Effector memory CD8-positive, alpha-beta T cell (primary cell): ENCODE measurements around the gene COQ8A.
"Not testable (repeated sequence)": the region's sequence is repeated elsewhere in the genome, so short reads cannot be mapped to it uniquely, and the experiment has no call there.

Experiments
- ATAC-seq: fragments of 150-1000 bp; cut with Tn5 transposase; replicated peaks from 2 replicates; pipeline ENCODE4 v1.10.0; 2021; ENCODE audit warnings: mild to moderate bottlenecking, moderate library complexity
- DNase-seq, 3 experiments: peaks; one replicate each; pipeline ENCODE4 v3.0.0; 2021
- H3K27ac Mint-ChIP-seq, 2 donors: one replicate each; pipeline ENCODE4 v1.8.0; 2022; ENCODE audit warnings: mild to moderate bottlenecking in 2 of 2, mixed read lengths in 2 of 2, moderate library complexity in 2 of 2
- H3K27me3 Mint-ChIP-seq, 2 donors: one replicate each; pipeline ENCODE4 v1.8.0; 2022; ENCODE audit warnings: mixed read lengths in 2 of 2
- H3K36me3 Mint-ChIP-seq: one replicate; pipeline ENCODE4 v1.8.0; 2022; ENCODE audit warnings: mild to moderate bottlenecking, moderate library complexity, mixed read lengths; ENCODE audit not compliant: insufficient read depth
- H3K4me1 Mint-ChIP-seq, 2 donors: one replicate each; pipeline ENCODE4 v1.8.0; 2022; ENCODE audit warnings: low read depth in 2 of 2, mixed read lengths in 2 of 2
- H3K4me3 Mint-ChIP-seq, 2 donors: one replicate each; pipeline ENCODE4 v1.8.0; 2022; ENCODE audit warnings: mild to moderate bottlenecking in 2 of 2, mixed read lengths in 2 of 2, moderate library complexity in 2 of 2
- H3K9me3 Mint-ChIP-seq, 2 donors: one replicate each; pipeline ENCODE4 v1.8.0; 2022; ENCODE audit warnings: mixed read lengths in 2 of 2

COQ8A gene

GRCh38 chr1:226950871-226951270 is 10.8 kb downstream of the COQ8A start:
- ATAC-seq: no peak
- Mint-ChIP-seq H3K27ac (no peak overlapping the region), H3K36me3 (no peaks in the 10 kb centered on the region), H3K4me3 (no peak overlapping the region), H3K9me3 (peaks cover 0 to 9% of the 10 kb centered on the region in 2 donors), H3K27me3 (no peaks in the 10 kb centered on the region), H3K4me1 (peaks cover 34 to 36% of the 10 kb centered on the region in 2 donors)
- DNase-seq: no peak

DNA sequence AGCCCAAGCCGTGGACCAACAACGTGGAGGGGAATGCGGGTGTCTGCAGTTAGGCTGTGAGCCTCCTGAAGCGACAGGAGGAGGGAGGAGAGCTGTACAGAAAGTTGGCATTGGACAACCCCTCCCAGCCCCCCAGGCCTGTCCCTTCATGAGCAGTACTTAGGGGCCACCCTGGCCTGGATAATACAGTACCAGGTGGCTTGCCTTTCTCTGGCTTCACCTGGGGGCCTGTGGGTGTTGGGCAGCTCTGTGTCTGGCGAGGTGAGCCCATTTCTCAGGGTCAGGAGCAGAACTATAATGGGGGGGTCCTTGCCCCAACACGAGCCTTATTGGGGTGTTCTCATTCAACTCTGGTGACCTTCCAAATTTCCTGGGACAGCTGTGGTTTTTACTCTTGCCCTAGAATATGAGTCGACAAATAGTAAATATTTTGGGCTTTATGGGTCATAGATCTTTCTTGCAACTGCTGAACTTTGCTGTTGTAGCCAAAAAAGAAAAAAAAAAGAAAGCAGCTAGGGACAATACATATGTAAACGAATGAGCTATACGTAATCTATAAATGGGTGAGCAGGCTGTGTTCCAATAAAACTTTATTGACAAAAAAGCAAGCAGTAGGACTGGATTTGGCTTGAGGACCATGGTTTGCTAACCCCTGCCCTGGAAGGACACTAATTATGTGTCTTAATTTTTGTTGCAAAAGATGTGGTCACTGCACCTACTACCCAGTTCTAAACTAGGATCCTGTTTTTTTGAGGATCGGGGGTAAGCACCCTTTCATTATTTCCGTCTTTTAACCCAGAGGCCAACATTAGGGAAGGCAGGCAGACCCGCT is 11.4 kb downstream of the COQ8A start:
- H3K4me1 Mint-ChIP-seq: peaks cover 28 to 32% of the 10 kb centered on the region in 2 donors
- H3K9me3 Mint-ChIP-seq: peaks cover 0 to 12% of the 10 kb centered on the region in 2 donors
- H3K4me3 Mint-ChIP-seq: no peak overlapping the region
- DNase-seq (no peak), ATAC-seq (no peak)
- H3K27ac Mint-ChIP-seq: no peak overlapping the region
- H3K36me3 Mint-ChIP-seq: no peaks in the 10 kb centered on the region
- no peaks in the 10 kb centered on the region for H3K27me3 Mint-ChIP-seq

DNA sequence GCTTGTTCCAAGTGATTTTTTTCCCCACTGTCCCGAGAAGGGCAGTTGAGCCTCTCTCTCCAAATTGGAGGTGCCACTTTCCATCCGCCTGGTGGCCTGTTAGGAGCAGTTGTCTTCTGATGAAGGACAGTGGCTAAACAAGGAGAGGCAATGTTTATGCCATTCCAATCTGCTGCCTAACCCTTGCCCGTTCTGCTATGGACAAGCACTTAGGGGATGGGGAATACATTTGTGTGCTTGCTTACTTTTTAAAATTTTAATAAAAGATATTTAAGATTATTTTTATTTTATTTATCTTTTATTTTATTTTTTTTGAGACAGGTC is 12.0 kb downstream of the COQ8A start:
- Mint-ChIP-seq H3K4me3 (no peak overlapping the region), H3K4me1 (peaks cover 22 to 29% of the 10 kb centered on the region in 2 donors), H3K27ac (no peak overlapping the region), H3K27me3 (no peaks in the 10 kb centered on the region), H3K9me3 (peaks cover 0 to 12% of the 10 kb centered on the region in 2 donors), H3K36me3 (no peaks in the 10 kb centered on the region)
- ATAC-seq (no peak), DNase-seq (no peak)

DNA sequence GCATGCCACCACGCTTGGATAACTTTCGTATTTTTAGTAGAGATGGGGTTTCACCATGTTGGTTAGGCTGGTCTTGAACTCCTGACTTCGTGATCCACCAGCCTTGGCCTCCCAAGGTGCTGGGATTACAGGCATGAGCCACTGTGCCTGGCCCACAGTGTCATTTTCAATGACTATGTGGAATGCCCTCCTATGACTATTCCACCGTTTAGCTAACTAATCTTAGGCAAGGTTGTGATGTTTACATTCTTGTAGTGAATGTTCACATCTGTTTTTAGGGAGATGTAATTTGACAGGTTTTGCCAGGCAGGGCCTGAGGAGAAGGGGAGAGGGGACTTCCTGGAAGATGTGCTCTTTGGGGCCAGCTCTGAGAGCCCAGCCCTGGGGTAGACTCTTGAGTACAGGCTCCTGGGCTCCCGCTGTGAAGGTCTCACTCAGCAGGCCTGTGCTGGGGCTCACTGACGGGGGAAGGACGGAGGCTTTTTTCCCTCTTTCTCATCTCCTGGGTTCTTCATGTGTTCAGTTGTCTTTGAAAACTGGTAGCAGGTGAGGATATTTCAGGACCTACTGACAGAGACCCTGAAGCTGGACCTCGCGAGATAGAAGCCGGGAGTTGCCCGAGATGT is 13.2 kb downstream of the COQ8A start:
- DNase-seq (no peak), ATAC-seq (no peak)
- peaks cover 30 to 32% of the 10 kb centered on the region in 2 donors for H3K4me1 Mint-ChIP-seq
- peak overlapping the region in 1 of 2 donors; percentile 30 for H3K27ac Mint-ChIP-seq
- no peaks in the 10 kb centered on the region for H3K27me3 Mint-ChIP-seq
- H3K4me3 Mint-ChIP-seq: no peak overlapping the region
- no peaks in the 10 kb centered on the region for H3K36me3 Mint-ChIP-seq
- peaks cover 0 to 12% of the 10 kb centered on the region in 2 donors for H3K9me3 Mint-ChIP-seq

DNA sequence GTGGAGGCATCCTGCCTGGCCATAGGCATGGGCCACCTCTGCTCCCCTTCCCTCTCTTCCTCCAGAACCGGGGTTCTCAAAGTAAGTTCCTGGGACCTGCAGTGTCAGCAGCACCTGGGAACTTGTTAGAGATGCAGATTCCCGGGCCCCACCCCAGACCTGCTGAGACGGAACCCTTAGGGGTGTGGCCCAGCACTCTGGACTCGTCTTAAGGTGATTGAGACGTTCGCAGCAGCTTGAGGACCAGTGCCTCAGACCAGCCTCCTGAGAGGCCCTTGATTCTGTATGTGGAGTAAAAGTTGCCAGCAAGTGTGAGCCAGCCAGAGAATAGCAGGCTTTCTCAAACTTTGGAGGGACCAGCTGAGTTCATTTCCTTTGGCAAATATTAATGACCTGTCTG is 14.2 kb downstream of the COQ8A start:
- ATAC-seq (no peak), DNase-seq (no peak)
- H3K4me3 Mint-ChIP-seq: no peak overlapping the region
- no peak overlapping the region for H3K27ac Mint-ChIP-seq
- H3K36me3 Mint-ChIP-seq: no peaks in the 10 kb centered on the region
- H3K9me3 Mint-ChIP-seq: peaks cover 0 to 12% of the 10 kb centered on the region in 2 donors
- no peaks in the 10 kb centered on the region for H3K27me3 Mint-ChIP-seq
- peaks cover 38 to 39% of the 10 kb centered on the region in 2 donors for H3K4me1 Mint-ChIP-seq

- H3K4me1 Mint-ChIP-seq: peaks cover 42 to 43% of the 10 kb centered on the region in 2 donors
- H3K27ac Mint-ChIP-seq: peak overlapping the region in 1 of 2 donors; percentile 2
- H3K9me3 Mint-ChIP-seq: peaks cover 0 to 12% of the 10 kb centered on the region in 2 donors
Observed at GRCh38 chr1:226954777-226955176, 14.7 kb downstream of the COQ8A start.

GRCh38 chr1:226955857-226956256 is 15.8 kb downstream of the COQ8A start:
- ATAC-seq, H3K4me3 Mint-ChIP-seq, H3K36me3 Mint-ChIP-seq, H3K27me3 Mint-ChIP-seq, DNase-seq: not testable (repeated sequence)
- Mint-ChIP-seq H3K9me3 (peaks cover 0 to 12% of the 10 kb centered on the region in 2 donors), H3K4me1 (peaks cover 39 to 40% of the 10 kb centered on the region in 2 donors), H3K27ac (peak overlapping the region in 1 of 2 donors; percentile 51)

More at GRCh38 chr1:226954777-226955176, 14.7 kb downstream of the COQ8A start:
- Mint-ChIP-seq H3K27me3 (no peaks in the 10 kb centered on the region), H3K36me3 (no peaks in the 10 kb centered on the region), H3K4me3 (no peak overlapping the region)
- DNase-seq (no peak), ATAC-seq (no peak)

DNA sequence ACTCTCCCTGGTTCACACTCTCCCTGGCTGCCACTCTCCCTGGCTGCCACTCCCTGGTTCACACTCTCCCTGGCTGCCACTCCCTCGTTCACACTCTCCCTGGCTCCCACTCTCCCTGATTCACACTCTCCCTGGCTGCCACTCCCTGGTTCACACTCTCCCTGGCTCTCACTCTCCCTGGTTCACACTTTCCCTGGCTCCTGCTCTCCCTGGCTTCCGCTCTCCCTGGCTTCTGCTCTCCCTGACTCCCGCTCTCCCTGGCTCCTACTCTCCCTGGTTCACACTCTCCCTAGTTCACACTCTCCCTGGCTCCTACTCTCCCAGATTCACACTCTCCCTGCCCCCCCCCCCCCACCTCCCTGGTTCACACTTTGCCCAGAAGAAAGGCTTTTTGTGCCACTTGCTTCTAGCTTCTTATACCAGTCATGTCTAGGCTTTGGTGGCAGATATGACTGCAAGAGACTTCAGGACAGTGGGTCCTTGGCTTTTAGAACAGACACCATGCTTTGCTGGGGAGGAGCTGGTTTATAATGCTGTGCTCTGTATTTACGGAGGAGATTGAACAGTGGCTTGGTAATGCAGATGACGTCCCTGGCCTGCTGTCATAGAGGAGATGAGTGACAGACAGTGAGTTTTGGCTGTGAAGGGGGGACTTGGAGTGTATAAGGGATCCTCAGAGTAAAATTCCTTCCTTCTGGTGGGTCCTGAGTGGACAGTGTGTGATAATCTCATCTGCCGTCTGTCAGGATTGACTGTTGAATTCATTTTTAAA is 17.0 kb downstream of the COQ8A start:
- DNase-seq (no peak), ATAC-seq (no peak)
- Mint-ChIP-seq H3K4me1 (peaks cover 36 to 39% of the 10 kb centered on the region in 2 donors), H3K4me3 (no peak overlapping the region), H3K36me3 (no peaks in the 10 kb centered on the region), H3K27ac (no peak overlapping the region), H3K9me3 (peaks cover 0 to 12% of the 10 kb centered on the region in 2 donors), H3K27me3 (no peaks in the 10 kb centered on the region)

DNA sequence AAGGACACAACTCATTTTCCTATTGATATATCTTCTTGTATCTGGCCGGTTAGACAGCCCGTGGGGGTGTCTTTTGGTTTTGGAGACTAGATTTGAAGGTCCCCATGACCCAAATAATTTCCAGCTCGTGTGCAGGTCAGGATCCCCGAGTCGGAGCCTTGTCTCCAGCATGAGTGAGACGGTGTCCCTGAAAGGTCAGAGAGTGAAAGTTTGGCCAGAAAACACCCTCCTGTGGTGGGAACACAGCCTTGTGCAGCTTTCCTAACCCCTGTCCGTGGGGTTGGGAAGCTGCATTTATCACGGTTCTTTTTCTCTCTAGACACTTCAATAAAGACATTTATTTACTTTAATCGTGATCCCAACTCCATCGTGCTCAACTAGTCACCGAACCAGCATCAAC is 17.6 kb downstream of the COQ8A start:
- no peaks in the 10 kb centered on the region for H3K27me3 Mint-ChIP-seq
- peaks cover 39 to 40% of the 10 kb centered on the region in 2 donors for H3K4me1 Mint-ChIP-seq
- no peaks in the 10 kb centered on the region for H3K36me3 Mint-ChIP-seq
- DNase-seq (no peak), ATAC-seq (no peak)
- H3K4me3 Mint-ChIP-seq: no peak overlapping the region
- H3K27ac Mint-ChIP-seq: no peak overlapping the region
- H3K9me3 Mint-ChIP-seq: peaks cover 0 to 12% of the 10 kb centered on the region in 2 donors

DNA sequence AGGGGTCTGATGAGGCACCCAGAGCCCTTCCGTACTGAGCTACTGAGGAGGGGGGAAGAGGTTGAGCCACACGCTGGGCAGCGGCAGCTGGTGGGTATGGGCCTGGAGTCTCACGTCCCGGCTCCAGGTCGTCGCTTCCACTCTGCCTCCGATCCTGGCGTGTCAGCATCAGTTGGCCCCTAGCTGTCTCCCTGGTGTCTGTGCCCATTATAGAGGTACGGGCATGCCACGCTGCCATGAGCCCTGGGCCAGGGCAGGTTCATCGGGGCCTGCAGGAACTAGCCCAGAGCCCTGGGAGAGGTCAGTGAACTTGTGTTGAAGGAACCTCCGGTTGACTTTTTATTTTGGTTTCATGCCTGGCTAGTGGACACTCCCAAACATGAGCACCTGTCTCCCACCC is 18.2 kb downstream of the COQ8A start:
- ATAC-seq: no peak

DNA sequence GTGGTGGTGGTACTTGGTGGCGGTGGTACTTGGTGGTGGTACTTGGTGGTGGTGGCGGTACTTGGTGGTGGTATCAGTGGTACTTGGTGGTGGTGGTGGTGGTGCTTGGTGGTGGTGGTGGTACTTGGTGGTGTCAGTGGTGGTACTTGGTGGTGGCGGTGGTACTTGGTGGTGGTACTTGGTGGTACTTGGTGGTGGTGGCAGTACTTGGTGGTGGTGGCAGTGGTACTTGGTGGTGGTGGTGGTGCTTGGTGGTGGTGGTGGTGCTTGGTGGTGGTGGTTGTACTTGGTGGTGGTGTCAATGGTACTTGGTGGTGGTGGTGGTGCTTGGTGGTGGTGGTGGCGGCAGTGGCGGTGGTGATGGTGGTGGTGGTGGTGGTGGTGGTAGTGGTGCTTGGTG is 20.2 kb downstream of the COQ8A start:
- Mint-ChIP-seq H3K27ac (no peak overlapping the region), H3K9me3 (peaks cover 0 to 6% of the 10 kb centered on the region in 2 donors), H3K4me3 (no peak overlapping the region), H3K27me3 (no peaks in the 10 kb centered on the region), H3K36me3 (peaks cover 1% of the 10 kb centered on the region), H3K4me1 (peaks cover 26 to 29% of the 10 kb centered on the region in 2 donors)
- DNase-seq (no peak), ATAC-seq (no peak)

More for the DNA sequence above, 18.2 kb downstream of the COQ8A start:
- peak overlapping the region in 1 of 2 donors; percentile 32 for H3K27ac Mint-ChIP-seq
- peaks cover 37 to 38% of the 10 kb centered on the region in 2 donors for H3K4me1 Mint-ChIP-seq
- no peaks in the 10 kb centered on the region for H3K36me3 Mint-ChIP-seq
- H3K9me3 Mint-ChIP-seq: peaks cover 0 to 12% of the 10 kb centered on the region in 2 donors
- no peak for DNase-seq
- H3K4me3 Mint-ChIP-seq: no peak overlapping the region
- H3K27me3 Mint-ChIP-seq: no peaks in the 10 kb centered on the region

DNA sequence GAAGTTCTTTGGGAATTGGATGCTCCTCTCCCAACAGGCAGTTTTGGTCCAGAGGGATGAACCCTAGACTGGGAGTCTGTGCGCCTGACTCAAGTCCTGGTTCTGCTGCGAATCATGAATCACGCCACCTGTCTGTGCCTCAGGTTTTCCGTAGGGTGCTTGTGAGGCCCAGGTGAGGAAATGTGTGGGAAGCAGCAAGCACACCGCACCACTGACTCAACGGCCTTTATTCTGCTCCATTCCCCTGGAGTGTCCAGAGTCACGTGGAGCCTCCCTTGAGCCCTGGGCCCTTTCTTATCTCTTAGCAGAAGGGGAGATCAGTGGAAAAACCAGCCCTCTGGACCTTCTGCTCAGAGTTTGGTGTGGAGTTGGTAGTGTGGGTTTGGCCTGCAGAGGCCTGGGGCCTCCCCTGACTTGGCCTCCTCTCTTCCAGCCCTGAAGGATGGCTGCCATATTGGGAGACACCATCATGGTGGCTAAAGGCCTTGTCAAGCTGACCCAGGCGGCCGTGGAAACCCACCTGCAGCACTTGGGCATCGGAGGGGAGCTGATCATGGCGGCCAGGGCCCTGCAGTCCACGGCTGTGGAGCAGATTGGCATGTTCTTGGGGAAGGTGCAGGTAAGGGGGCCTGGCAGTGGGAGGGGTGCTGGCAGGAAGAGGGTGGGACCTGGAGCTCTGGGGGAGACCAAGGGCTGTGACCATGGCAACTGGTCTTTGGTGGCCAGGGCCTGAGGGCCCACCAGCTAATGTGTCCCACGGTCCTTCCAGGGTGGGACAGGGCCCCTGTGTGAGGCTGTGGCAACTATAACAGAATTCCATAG is 21.1 kb downstream of the COQ8A start:
- Mint-ChIP-seq H3K36me3 (peaks cover 5% of the 10 kb centered on the region), H3K27me3 (no peaks in the 10 kb centered on the region), H3K4me3 (no peak overlapping the region), H3K4me1 (peaks cover 26 to 29% of the 10 kb centered on the region in 2 donors), H3K27ac (no peak overlapping the region), H3K9me3 (peaks cover 0 to under 1% of the 10 kb centered on the region in 2 donors)
- DNase-seq (no peak), ATAC-seq (no peak)
